EL (cell line): ENCODE data around the gene PRKCH.
A peak's percentile ranks its signal among the peaks of the same experiment; 100 is the strongest.
"Not testable (repeated sequence)": the region's sequence is repeated elsewhere in the genome, so short reads cannot be mapped to it uniquely, and the experiment has no call there.

Experiments used
- DNase-seq: peaks from one replicate; pipeline ENCODE4 v3.0.0-alpha.2; 2016

PRKCH gene

GRCh38 chr14:61461808-61462275 lies 140.5 kb downstream of the PRKCH start:
- DNase-seq: peak; percentile 79

DNA sequence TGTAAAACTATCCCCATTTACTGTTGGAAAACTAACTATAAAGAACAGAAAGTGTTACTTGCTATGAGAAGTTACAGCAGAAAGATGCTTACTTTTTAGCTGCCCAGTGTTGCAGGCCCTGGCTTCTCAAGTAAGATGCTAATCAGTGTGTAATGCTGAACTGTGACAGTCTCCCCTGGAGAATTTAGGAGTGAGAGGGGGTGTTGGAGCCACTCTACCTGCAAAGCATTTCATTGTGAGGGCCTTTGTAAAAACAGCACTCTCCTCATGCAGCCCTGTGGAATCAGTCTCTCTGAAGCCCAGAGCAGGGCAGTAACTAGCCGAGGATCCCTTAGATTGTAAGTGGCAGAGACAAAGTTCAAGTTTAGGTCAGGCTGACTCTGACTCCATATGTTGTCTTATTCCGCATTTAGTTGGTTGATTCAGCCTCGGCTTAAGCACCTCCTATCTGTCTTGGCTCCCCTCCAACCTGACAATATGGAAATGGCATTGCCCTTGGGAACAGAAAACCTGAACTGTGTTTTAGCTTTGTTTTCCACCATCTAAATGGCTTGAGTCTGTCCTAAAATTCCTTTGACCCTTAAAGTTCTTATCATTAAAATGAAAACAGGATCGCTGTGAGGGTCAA lies 141.3 kb downstream of the PRKCH start:
- DNase-seq: peak; percentile 82

DNA sequence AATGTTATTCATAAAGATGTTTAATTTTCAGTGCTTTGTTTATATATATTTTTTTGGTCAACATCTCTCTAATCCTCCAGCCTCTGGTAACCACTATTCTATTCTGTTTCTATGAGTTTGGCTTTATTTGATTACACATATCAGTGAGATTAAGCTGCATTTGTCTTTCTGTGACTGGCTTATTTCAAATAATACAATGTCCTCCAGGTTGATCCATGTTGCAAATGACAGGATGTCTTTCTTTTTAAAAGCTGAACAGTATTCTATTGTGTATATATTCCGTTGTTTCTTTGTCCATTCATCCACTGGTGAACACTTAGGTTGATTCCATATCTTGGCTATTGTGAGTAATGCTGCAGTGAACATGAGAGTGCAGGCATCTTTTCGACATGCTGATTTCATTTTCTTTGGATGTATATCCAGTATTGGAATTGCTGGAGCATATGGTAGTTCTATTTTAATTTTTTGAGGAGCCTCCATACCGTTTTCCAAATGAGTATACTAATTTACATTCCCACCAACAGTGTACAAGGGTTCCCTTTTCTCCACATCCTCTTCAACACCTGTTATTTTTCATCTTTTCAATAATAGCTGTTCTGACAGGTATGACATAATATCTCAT lies 142.4 kb downstream of the PRKCH start:
- no peak for DNase-seq

DNA sequence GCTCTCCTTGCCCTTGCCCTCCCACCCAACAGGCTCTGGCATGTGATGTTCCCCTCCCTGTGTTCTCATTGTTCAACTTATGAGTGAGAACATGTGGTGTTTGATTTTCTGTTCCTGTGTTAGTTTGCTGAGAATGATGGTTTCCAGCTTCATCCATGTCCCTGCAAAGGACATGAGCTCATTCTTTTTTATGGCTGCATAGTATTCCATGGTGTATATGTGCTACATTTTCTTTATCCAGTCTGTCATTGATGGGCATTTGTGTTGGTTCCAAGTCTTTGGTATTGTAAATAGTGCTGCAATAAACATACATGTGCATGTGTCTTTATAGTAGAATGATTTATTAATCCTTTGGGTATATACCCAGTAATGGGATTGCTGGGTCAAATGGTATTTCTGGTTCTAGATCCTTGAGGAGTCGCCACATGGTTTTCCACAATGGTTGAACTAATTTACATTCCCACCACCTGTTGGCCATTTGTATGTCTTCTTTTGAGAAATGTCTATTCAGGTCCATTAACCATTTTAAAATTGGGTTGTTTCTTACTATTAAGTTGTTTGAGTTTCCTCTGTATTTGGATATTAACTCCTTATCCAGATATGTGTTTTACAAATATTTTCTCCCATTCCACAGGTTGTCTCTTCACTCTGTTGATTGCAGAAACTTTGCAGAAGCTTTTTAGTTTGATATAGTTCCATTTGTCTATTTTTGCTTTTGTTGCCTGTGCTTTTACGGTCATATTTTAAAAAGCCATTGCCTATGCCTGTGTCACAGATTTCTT lies 143.4 kb downstream of the PRKCH start:
- DNase-seq: not testable (repeated sequence)

DNA sequence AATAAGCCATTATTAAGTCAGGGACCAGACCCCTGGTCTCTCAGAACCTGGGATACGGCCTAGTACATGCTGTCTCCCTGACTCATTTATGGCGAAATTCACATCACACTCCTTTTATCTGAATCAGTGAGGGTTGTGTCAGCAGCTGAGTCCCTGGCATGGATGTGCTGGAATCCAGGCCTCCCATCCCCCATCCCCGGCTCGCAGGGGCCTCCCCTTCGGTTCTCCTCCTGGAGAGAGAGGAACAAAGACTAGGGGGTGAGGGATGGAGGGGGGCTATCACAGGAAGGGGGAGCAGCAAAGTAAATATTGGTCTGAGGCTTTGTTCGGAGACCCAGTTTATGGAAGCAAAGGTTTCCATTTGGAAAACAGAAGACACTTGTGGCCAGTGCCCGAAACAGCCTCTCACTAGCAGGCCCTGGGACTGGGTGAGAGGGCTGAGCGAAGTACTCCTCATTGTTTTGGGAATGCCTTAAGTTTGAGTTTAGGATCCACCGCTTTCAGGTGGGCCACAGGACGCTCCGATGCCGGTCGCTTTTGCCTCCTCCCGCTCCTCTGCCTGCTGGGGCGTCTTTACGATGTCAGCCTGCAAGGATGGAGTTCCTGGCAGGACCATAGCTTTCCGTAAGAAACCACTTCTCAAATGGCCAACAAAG lies 145.0 kb downstream of the PRKCH start:
- DNase-seq: peak; percentile 96

GRCh38 chr14:61466905-61467280 lies 145.5 kb downstream of the PRKCH start:
- DNase-seq: no peak

DNA sequence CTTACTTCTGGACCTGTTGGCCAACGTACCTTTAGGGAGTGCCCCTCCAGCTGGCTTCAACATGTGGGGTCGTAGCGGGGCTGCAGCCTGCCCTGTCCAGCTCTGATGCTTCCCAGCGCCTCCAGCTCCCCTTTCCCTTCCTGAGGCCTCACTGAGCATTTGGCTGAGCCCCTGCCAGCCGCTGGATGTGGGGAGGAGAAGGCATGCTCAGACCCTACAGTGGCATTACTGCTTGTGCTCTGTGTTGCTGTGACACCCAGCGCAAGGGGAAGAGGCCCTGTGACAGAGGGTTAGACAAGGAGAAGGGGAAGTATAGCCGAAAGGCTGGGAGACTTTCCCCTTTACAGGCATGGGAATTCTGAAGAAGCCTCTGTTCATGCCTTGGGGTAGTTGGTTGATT lies 145.9 kb downstream of the PRKCH start:
- DNase-seq: no peak

DNA sequence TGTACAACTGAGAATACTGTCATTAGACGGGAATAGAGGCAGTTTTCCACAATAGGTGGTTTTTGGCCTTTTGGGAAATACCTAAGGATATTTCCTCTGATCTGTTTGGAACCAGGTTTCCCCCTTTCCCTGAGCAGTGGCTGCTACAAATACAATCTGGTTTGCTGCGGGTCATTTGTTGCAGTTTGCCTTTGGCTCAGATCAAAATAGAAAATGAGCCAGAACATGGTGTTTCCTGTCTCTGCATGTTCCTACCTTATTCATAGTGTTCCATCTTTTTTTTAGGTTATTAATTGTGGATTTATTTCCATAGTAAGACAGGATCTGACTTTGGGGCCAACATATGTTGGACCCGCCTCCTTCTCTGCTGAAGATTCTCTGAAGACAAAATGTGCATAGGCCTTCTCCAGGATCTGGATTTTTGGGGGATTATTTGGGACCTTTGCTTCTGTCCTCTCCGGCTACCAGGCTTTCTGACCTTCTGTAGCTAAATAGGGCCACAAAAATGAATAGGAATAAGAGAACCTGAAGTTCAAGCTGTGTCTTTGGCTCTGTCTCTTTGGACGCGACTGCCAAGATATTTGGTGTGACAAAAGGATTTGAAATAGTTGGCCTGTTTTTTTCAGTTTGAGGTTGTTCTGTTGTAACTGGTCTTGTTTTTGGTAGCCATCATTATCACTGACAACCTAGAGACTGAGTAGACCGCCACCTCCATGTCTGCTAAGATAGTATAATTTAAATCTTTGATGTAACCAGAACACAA lies 146.9 kb downstream of the PRKCH start:
- DNase-seq: no peak

- no peak for DNase-seq
Measured at GRCh38 chr14:61469781-61470180, 148.4 kb downstream of the PRKCH start.

DNA sequence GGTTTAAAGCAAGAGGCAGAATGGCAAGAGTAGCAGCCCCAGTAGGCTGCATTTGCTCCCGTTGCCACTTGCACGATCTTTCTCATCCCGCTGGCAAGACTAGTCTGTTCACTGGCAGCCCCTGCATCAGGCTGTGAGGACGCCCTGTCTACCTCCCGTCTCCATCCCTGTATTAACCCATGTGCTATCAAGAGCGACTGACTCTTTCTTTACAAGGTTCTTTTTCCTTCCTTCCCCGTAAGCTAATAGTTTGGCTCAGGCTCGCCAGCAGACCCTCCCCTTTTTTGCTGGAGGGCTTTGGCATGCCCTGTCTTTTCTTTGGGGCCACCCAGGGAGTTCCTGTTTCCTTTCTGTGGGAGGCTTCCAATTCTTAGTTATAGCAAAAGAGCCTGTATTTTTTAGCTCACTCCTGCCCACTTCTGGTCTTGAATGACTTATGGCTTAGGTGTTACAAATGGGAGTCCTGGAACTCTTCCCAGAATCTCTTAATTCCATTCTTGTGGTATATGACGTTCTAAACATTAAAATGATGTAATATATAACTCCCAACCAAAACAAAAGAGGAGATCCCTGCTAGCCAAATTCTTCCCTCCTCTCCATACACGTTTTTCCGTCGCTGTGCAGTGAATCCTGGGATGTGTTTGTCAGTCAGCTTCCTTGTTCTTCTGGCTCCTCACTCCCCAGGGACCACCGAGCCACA lies 149.0 kb downstream of the PRKCH start:
- peak; percentile 97 for DNase-seq

- DNase-seq: no peak
Measured at GRCh38 chr14:61470961-61471293, 149.5 kb downstream of the PRKCH start.

DNA sequence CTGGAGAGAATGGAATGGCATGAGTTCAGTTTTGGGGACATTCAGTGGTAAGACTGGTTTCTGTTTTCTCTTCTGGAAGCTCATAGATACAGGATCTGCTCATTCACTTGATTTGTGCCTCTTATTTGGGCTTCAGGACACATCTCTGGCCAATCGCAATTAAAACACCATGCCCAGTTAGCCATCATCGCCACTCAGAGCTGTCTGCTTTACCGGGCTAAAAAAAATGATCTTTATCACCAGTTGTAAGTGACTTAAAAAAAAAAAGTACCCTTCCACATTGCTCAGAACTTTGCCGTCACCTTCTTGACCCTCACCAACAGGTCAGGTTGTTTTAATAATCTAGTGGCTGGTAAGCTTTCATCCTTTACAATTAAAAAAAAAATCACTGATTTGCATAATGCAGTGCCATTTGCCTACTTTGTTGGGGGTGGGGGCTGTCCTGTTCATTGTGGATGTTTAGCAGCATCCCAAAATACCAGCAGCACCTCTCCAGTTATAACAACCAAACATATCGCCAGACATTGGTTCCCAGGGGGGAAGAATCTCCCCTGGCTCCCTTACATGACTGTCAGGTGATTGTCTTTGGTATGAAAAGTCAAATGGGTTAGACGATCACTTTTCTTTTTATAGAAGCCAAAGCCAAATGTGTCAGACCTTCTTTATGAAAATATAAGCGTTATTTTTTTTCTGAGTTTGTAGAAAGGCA lies 150.1 kb downstream of the PRKCH start:
- peak; percentile 23 for DNase-seq

DNA sequence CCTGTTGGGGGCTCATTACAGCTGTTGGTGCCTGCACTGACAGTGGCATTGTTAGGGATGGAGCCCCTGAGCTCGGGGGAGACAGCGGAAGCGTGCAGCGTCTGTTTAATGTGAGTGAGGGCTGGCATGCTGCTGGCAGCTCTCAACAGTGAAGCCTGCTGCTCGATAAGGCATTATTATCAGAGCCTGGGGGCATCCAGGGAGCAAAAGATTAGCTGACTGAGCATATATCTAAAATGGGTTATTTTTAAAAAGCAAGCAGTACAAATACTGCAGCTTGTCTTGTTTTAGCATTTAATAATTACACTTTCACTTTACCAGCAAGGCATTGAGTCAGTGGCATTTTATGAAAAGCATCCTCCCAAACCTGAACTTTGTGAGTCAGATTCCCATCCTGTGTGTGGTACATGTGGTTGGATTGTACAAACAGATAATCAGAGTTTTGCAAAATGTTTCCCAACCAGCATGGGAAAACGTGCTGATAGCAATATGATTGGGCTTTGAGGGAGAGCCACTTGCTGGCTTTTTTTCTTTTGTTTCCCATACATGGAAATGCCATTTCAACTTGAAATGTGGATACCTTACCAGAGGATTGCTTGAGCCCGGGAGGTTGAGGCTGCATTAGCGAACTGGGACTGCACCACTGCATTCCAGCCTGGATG lies 150.8 kb downstream of the PRKCH start:
- peak; percentile 98 for DNase-seq

DNA sequence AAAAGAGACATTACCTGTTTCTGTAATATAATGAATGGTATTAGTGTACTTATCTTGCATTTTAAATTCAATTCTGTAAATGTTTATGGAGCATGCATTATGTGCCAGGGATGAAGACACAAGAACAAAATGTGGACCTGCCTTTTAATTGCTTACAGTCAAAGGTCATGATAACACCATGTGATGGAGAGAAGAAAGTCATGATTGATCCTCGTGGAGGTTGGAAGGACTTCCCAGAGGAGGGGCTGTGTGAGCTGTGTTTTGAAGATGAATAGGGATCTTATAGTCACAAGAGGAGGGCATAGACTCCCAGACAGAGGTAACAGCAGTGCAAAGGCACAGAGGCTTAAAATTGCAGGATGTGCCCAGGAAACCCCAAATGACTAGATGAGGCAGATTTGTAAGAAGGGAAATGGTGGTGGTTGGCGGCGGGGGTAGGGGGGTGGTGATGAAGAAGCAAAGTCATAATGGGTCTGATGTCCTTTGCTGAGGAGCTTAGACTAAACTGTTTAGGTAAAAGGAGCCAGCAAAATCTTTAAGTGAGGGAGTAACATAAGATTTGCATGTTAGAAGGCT lies 151.5 kb downstream of the PRKCH start:
- DNase-seq: peak; percentile 29

DNA sequence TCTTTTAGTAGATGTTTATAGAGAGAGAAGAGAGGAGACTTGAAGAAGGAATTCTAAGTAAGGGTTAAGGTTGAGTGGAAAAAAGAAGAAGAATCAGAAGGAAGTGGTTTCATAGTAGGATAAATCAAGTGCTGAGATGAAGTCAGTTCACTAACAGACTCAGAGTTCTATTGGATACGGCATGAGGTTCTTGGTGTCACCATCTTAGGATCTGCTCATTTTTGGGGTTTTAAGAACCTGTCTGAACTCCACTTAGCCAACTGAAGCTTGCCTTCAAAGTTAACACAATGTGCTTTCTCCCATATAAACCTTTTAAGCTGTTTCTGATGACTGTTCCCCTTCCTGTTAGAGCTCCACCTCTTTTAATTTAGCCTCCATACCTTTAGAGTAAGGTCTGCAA lies 152.6 kb downstream of the PRKCH start:
- DNase-seq: no peak

DNA sequence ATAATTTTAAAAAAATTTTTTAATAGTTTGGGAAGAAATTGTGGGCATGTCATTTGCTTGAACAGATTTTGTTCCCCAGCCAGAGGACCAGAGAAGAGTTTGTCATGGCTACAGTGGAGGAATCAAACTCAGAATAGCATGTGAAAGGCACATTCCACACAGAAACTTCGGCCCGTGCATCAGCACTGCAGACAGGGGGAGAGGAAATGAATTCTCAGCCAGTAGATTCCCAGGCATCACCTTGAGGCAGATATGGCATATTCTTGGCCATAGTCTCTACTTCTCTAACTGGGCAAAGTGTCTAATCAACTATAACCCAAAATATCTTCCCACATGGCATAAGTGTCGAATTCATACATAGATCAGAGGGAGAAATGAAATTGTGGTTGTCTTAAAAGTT lies 153.3 kb downstream of the PRKCH start:
- no peak for DNase-seq

GRCh38 chr14:61475316-61475715 lies 153.9 kb downstream of the PRKCH start:
- DNase-seq: peak; percentile 70

- no peak for DNase-seq
Measured at GRCh38 chr14:61476105-61476753, 154.8 kb downstream of the PRKCH start.

DNA sequence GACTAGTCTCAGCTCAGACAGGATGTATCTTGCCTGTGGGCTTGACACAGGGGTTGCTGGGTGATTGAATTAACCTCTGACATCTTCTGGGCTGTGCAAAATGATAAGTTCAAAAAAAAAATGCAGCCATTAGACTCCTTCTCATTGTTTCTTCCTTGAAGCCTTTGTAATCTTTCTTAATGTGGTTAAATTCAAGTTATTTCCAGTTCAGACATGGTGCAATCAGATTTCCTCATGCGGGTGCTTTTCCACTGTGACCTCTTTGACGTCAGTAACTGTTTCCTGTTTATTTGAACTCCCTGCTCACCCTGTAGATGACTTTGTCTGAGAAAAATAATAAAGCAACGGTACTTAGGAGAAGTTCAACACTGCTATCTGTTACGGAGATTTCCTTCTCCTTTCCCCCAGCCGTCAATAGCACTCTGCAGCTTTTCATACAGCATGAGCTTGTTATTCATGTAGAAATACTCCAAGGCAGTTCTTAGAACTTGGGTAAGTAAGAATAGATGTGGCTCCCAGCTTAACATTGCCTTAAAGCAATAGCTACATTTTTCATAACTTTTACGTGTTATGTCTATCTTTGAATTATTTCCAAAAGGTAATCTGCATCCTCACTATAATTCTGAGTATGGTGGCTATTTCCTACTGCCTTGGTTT lies 155.5 kb downstream of the PRKCH start:
- peak; percentile 86 for DNase-seq
